Common myeloid progenitor, CD34-positive (primary cell): ENCODE measurements around the gene PVALEF.
"Not testable (repeated sequence)": the region's sequence is repeated elsewhere in the genome, so short reads cannot be mapped to it uniquely, and the experiment has no call there.

ENCODE experiments used
- CTCF ChIA-PET: fragments of 350-600 bp; sonication (Branson Sonifier 250); formaldehyde crosslinking; loops from one replicate; lab custom pipeline; 2021; ENCODE audit warnings: antibody characterized with exemption; lab: Charles Lee
- POLR2A ChIA-PET: fragments of 350-600 bp; sonication (Branson Sonifier 250); formaldehyde crosslinking; loops from one replicate; lab custom pipeline; 2021; ENCODE audit warnings: antibody characterized with exemption; lab: Charles Lee
- DNase-seq, 3 donors: peaks; one replicate each; pipeline versions ENCODE4 v3.0.0 to v3.0.0-alpha.2; 2013
- H3K27ac ChIP-seq, 2 experiments: 1 replicate in 1 of 2; 2 replicates in 1 of 2; pipeline ENCODE4 v1.7.0; 2013; ENCODE audit warnings: inconsistent platforms in 2 of 2, low read length in 2 of 2, mild to moderate bottlenecking in 2 of 2, low read depth in 1 of 2, moderate library complexity in 1 of 2; ENCODE audit not compliant: severe bottlenecking in 2 of 2, insufficient read depth in 1 of 2, poor library complexity in 1 of 2
- H3K27me3 ChIP-seq, 5 experiments: replicated peaks in 2 of 5; 1 replicate in 3 of 5; 2 replicates in 2 of 5; pipeline versions ENCODE4 v1.6.1 to v1.7.0; 2013; ENCODE audit warnings: low read length in 4 of 5, mild to moderate bottlenecking in 2 of 5, moderate library complexity in 2 of 5, inconsistent platforms in 1 of 5; ENCODE audit not compliant: insufficient read depth in 5 of 5, control insufficient read depth in 4 of 5
- H3K36me3 ChIP-seq, 4 experiments: 1 replicate in 2 of 4; 2 replicates in 2 of 4; pipeline versions ENCODE4 v1.6.1 to v1.7.0; 2013; ENCODE audit warnings: low read length in 3 of 4, control low read depth in 1 of 4, mild to moderate bottlenecking in 1 of 4; ENCODE audit not compliant: control insufficient read depth in 4 of 4, insufficient read depth in 4 of 4
- H3K4me1 ChIP-seq, 4 experiments: 1 replicate in 3 of 4; 2 replicates in 1 of 4; pipeline versions ENCODE4 v1.6.1 to v1.7.1; 2013; ENCODE audit warnings: low read length in 3 of 4, mild to moderate bottlenecking in 3 of 4, control low read depth in 1 of 4, inconsistent platforms in 1 of 4, moderate library complexity in 1 of 4; ENCODE audit not compliant: control insufficient read depth in 4 of 4, insufficient read depth in 4 of 4; ENCODE audit errors: control extremely low read depth in 1 of 4
- H3K4me3 ChIP-seq, 7 experiments: 1 replicate in 4 of 7; 2 replicates in 3 of 7; pipeline versions ENCODE4 v1.5.1 to v1.7.0; 2013; ENCODE audit warnings: mild to moderate bottlenecking in 7 of 7, low read length in 6 of 7, moderate library complexity in 6 of 7, inconsistent platforms in 2 of 7, low read depth in 2 of 7, control low read depth in 1 of 7; ENCODE audit not compliant: insufficient read depth in 4 of 7, control insufficient read depth in 1 of 7; ENCODE audit errors: extremely low read depth in 1 of 7
- H3K9me3 ChIP-seq, 5 experiments: 1 replicate in 4 of 5; 2 replicates in 1 of 5; pipeline versions ENCODE4 v1.6.1 to v1.7.1; 2013; ENCODE audit warnings: low read length in 4 of 5, mild to moderate bottlenecking in 2 of 5, inconsistent platforms in 1 of 5, low read depth in 1 of 5, moderate library complexity in 1 of 5; ENCODE audit not compliant: control insufficient read depth in 4 of 5, insufficient read depth in 2 of 5; ENCODE audit errors: control extremely low read depth in 1 of 5
- WGBS: methylation state at CpG from one replicate; pipeline ENCODE4 v1.1.5; 2013; ENCODE audit not compliant: insufficient coverage; 5-methylcytosine and 5-hydroxymethylcytosine counted together

PVALEF gene

DNA sequence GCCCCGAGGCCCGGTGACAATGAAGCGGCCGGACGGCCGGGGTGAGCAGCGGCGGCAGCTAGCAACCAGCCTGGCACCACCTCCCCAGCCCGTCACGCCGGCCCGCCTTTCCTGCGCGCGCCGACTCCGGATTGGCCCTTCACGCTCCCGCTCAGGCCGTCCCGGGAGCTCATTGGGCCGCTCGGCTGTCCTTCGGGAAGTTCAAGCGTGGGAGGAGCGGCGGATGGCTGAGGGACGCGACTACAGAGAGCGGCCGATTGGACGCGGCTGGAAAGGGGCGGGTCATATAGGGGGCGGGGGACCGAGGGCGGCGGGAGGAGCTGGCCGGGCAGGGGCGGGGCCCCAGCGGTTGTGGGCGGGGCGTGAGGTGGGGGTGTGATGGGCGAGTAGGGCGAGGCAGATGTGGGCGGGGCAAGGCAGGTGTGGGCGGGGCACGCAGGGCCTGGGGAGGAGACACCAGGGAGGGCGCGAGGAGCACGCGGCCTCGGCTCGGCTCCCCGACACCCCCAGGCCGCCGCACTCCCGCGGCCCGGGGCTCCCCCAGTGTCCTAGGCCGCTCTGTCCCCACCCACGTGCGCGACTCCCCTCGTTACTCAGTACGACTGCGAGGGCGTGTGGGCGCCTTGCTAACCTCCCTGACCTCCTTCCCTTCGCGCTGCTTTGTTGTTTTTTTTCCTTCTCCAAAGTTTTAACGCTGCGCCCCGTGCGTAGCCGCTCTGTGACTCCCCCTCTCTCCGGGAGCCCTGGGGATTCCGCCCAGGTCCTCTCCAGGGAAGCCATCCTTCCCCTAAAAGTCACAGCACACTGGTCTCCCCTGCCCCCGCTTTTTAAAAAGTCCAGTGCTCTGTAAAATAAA lies 57.8 kb downstream of the PVALEF start, which contains the start of gene CEP131:
Gene CEP131, minus strand, starts transcription at position 60 of the 856 bp plus-strand sequence. CDS start 2,909 bp downstream, outside the sequence.
- peak; percentile 97 to 99 (median 99) for DNase-seq
- peak within 1 kb of the TSS; percentile 59 to 83 (median 77) for H3K4me3 ChIP-seq
- peaks cover 2 to 15% (median 10%) of the 10 kb centered on the region in 4 experiments for H3K36me3 ChIP-seq
- H3K27me3 ChIP-seq: no peaks in the 10 kb centered on the region
- WGBS: 0% methylated on average over 64 of the region's 79 CpGs
- H3K4me1 ChIP-seq: peaks cover 5 to 32% (median 30%) of the 10 kb centered on the region in 4 experiments
- H3K9me3 ChIP-seq: peaks cover 0 to 4% (median 0%) of the 10 kb centered on the region in 5 experiments
- ChIA-PET CTCF (interaction anchor here (1.0 kb wide), 1 partner anchor 8 kb away, joined by 3 read pairs; no protein-coding TSS in a partner anchor), POLR2A (interaction anchor here (0.6 to 0.8 kb wide), 3 partner anchors 9 to 338 kb away, joined by 3 read pairs; partner anchors contain the start of genes NDUFAF8 and TEPSIN)
- H3K27ac ChIP-seq: peak within 1 kb of the TSS in 1 of 2 experiments; percentile 64

GRCh38 chr17:81223762-81224130 lies 58.4 kb downstream of the PVALEF start:
- CTCF ChIA-PET: interaction anchor here (0.8 kb wide), 1 partner anchor 10 kb away, joined by 3 read pairs; no protein-coding TSS in a partner anchor
- WGBS: 0% methylated on average over 6 of the region's 11 CpGs
- Histone ChIP-seq H3K36me3 (peaks cover 2 to 11% (median 7%) of the 10 kb centered on the region in 4 experiments), H3K4me1 (peaks cover 5 to 38% (median 35%) of the 10 kb centered on the region in 4 experiments), H3K9me3 (peaks cover 0 to 4% (median 0%) of the 10 kb centered on the region in 5 experiments), H3K4me3 (peak overlapping the region in 6 of 7 experiments; percentile 9 to 63 (median 50)), H3K27me3 (no peaks in the 10 kb centered on the region), H3K27ac (no peak overlapping the region)
- DNase-seq: peak; percentile 61 to 85 (median 83)
- POLR2A ChIA-PET: no interaction called here

DNA sequence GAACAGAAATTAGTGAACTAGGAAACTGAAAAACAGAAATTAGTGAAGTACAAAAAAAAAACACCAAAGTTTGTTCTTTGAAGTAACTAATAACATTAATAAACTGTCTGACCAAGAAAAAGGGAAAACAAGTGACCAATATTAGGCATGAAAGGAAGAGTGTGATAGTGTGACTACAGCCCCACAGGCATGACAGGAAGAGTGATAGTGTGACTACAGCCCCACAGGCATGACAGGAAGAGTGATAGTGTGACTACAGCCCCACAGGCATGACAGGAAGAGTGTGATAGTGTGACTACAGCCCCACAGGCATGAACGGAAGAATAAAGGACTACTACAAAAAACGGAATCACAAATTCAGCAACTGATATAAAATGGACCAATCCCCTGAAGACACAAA lies 62.3 kb downstream of the PVALEF start:
- H3K4me3 ChIP-seq, H3K27me3 ChIP-seq, POLR2A ChIA-PET, H3K9me3 ChIP-seq: not testable (repeated sequence)
- no CpG with 5 or more reads among the region's 2 CpGs for WGBS
- CTCF ChIA-PET: interaction anchor here (1.2 kb wide), 1 partner anchor 13 kb away, joined by 3 read pairs; no protein-coding TSS in a partner anchor
- DNase-seq: peak in 1 of 3 donors; percentile 26
- Histone ChIP-seq H3K36me3 (peaks cover 7 to 39% (median 30%) of the 10 kb centered on the region in 4 experiments), H3K4me1 (peaks cover 5 to 31% (median 24%) of the 10 kb centered on the region in 4 experiments), H3K27ac (peak overlapping the region in 1 of 2 experiments; percentile 49)

- POLR2A ChIA-PET: no interaction called here
These were observed 63.1 kb downstream of the PVALEF start for GRCh38 chr17:81228420-81228819.

DNA sequence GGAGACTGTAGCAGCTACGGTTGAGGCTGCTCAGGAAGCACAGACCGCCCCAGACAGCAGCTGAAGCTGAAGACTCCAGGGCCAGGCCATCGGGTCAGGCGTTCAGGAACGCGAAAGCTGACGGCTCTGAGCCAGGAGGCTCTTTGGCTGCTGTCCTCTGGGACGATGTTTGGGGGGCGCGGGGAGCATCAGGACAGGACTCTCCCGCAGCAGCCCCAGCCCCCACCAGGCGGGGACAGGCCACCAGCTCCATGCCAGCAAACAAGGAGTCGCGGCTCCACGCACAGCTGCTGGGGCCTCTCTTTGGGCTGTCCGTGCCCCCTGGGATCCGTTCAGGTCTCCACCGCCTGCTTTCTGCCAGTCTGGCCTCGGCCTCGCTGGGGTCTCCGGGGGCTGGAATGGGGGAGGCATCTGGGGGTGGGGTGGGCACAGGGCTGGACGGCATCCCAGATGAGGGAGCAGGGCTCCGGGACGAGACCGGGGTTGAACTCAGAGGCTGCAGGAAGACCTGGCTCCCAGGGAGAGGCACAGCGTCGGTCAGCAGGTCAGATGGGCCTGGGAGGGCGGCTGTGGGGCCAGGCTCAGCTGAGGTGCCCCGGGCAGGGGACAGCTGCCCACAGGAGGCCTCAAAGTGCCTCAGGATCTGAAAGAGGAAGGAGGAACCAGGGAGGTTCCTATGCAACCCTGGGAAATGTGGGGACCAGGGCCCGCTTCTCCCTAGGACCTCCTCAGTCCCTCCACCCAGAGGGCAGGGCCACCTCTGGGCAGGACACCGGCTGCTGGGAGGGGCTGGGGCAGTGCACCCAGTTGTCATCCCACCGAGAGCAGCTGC lies 63.7 kb downstream of the PVALEF start:
- Histone ChIP-seq H3K9me3 (peaks cover 0 to 4% (median 0%) of the 10 kb centered on the region in 5 experiments), H3K36me3 (peaks cover 8 to 53% (median 37%) of the 10 kb centered on the region in 4 experiments), H3K27ac (no peak overlapping the region), H3K4me1 (peaks cover 0 to 22% (median 15%) of the 10 kb centered on the region in 4 experiments), H3K4me3 (no peak overlapping the region), H3K27me3 (no peaks in the 10 kb centered on the region)
- CTCF ChIA-PET: interaction anchor here (0.9 to 4.9 kb wide), 4 partner anchors 9 to 87 kb away, joined by 3 to 22 read pairs (median 4); no protein-coding TSS in a partner anchor
- DNase-seq: no peak
- POLR2A ChIA-PET: no interaction called here
- 96% methylated on average over 28 of the region's 32 CpGs for WGBS

More at GRCh38 chr17:81228420-81228819, 63.1 kb downstream of the PVALEF start:
- 72% methylated on average over 7 of the region's 9 CpGs for WGBS
- Histone ChIP-seq H3K36me3 (peaks cover 8 to 47% (median 34%) of the 10 kb centered on the region in 4 experiments), H3K27ac (no peak overlapping the region), H3K9me3 (peaks cover 0 to 4% (median 0%) of the 10 kb centered on the region in 5 experiments), H3K4me1 (peaks cover 5 to 28% (median 21%) of the 10 kb centered on the region in 4 experiments), H3K27me3 (no peaks in the 10 kb centered on the region), H3K4me3 (peak overlapping the region in 1 of 7 experiments; percentile 1)
- peak in 2 of 3 donors; percentile 56 to 60 for DNase-seq
- CTCF ChIA-PET: interaction anchor here (0.9 to 4.9 kb wide), 2 partner anchors 9 to 86 kb away, joined by 3 to 22 read pairs; no protein-coding TSS in a partner anchor

DNA sequence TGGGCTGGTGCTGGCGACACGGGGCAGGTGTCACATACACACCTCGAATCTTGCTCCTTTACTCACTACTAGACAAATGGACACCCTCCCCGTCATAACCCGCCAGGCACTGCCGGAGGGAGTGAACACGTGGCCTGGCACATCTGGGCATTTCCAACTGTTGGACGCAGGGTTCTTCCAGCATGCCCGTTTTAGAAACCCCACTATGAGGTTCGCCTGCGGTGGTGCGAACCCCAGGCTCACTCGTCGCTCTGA lies 64.3 kb downstream of the PVALEF start:
- H3K27me3 ChIP-seq: no peaks in the 10 kb centered on the region
- WGBS: 97% methylated on average over 14 of the region's 14 CpGs
- no peak for DNase-seq
- H3K4me3 ChIP-seq: no peak overlapping the region
- H3K4me1 ChIP-seq: peaks cover 0 to 19% (median 12%) of the 10 kb centered on the region in 4 experiments
- H3K27ac ChIP-seq: no peak overlapping the region
- ChIA-PET CTCF (interaction anchor here (1.0 to 4.9 kb wide), 3 partner anchors 10 to 87 kb away, joined by 3 to 22 read pairs (median 5); no protein-coding TSS in a partner anchor), POLR2A (no interaction called here)
- H3K9me3 ChIP-seq: peaks cover 0 to 4% (median 0%) of the 10 kb centered on the region in 5 experiments
- H3K36me3 ChIP-seq: peaks cover 8 to 55% (median 38%) of the 10 kb centered on the region in 4 experiments
